RWPE1 (cell line): ENCODE data around the gene ERAS.

Source experiments
- CTCF ChIA-PET: fragments of 350-600 bp; sonication (Branson Sonifier 250); formaldehyde crosslinking; extraction: SDS; loops from one replicate; lab custom pipeline; 2021; lab: Yijun Ruan, JAX
- POLR2A ChIA-PET: fragments of 400-600 bp; formaldehyde crosslinking; extraction: SDS; loops from one replicate; lab custom pipeline; 2020; ENCODE audit warnings: antibody characterized with exemption; ENCODE audit not compliant: low non-redundant PET; lab: Yijun Ruan, JAX
- DNase-seq: peaks from one replicate; pipeline ENCODE4 v3.0.0; 2012; ENCODE audit warnings: low spot score
- H3K27ac ChIP-seq: fragments of 450-650 bp; 2 replicates; pipeline ENCODE4 v1.5.1; 2017
- TF ChIP-seq, protein P1 (sequence below): fragments of 450-650 bp; conservative IDR thresholded peaks from 2 replicates; pipeline ENCODE4 v1.5.1; 2017; ENCODE audit warnings: low read depth, mild to moderate bottlenecking

The ERAS gene

GRCh38 chrX:48784726-48785125, 41.6 kb upstream of the ERAS start:
- no peak for DNase-seq
- CTCF ChIA-PET = no interaction called here
- POLR2A ChIA-PET = no interaction called here
- H3K27ac ChIP-seq = no peak overlapping the region
- TF ChIP-seq, protein P1, sequence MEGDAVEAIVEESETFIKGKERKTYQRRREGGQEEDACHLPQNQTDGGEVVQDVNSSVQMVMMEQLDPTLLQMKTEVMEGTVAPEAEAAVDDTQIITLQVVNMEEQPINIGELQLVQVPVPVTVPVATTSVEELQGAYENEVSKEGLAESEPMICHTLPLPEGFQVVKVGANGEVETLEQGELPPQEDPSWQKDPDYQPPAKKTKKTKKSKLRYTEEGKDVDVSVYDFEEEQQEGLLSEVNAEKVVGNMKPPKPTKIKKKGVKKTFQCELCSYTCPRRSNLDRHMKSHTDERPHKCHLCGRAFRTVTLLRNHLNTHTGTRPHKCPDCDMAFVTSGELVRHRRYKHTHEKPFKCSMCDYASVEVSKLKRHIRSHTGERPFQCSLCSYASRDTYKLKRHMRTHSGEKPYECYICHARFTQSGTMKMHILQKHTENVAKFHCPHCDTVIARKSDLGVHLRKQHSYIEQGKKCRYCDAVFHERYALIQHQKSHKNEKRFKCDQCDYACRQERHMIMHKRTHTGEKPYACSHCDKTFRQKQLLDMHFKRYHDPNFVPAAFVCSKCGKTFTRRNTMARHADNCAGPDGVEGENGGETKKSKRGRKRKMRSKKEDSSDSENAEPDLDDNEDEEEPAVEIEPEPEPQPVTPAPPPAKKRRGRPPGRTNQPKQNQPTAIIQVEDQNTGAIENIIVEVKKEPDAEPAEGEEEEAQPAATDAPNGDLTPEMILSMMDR = no peak

- ChIA-PET POLR2A (no interaction called here), CTCF (no interaction called here)
- DNase-seq = no peak
- H3K27ac ChIP-seq = no peak overlapping the region
- TF ChIP-seq, protein P1 = no peak
Measured at GRCh38 chrX:48785186-48785539, 41.1 kb upstream of the ERAS start.

- POLR2A ChIA-PET = no interaction called here
- TF ChIP-seq, protein P1 = no peak
- no peak for DNase-seq
- CTCF ChIA-PET = no interaction called here
- H3K27ac ChIP-seq = no peak overlapping the region
Measured at GRCh38 chrX:48785540-48786214, 40.6 kb upstream of the ERAS start.

DNA sequence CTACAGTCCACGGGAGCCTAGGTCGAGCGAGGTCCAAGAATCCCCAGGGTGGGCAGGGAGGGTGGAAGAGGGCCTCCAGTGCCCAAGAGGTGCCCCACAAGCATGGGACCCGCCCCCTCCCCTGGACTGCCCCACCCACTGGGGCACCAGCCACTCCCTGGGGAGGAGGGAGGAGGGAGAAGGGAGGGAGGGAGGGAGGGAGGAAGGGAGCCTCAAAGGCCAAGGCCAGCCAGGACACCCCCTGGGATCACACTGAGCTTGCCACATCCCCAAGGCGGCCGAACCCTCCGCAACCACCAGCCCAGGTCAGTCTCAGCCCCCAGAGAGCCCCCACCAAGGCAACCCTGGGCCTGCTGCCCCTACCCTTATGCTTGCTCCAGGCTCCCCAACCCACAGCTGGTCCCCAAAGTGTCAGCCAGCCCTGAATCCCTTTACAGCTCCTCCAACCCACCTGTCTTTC, 39.9 kb upstream of the ERAS start, which contains the start of gene GATA1:
TSS of gene GATA1 (plus strand) at position 250 of the 460 bp plus-strand sequence. CDS start 4,520 bp downstream, outside the sequence.
- TF ChIP-seq, protein P1 = no peak
- H3K27ac ChIP-seq = no peak within 1 kb of the TSS
- no peak for DNase-seq
- ChIA-PET POLR2A (no interaction called here), CTCF (interaction anchor here (0.5 kb wide), 1 partner anchor 22 kb away, joined by 3 read pairs; no protein-coding TSS in a partner anchor)

GRCh38 chrX:48786825-48787504, 39.3 kb upstream of the ERAS start:
- ChIA-PET POLR2A (no interaction called here), CTCF (interaction anchor here (0.5 kb wide), 1 partner anchor 23 kb away, joined by 3 read pairs; no protein-coding TSS in a partner anchor)
- TF ChIP-seq, protein P1 = no peak
- no peak overlapping the region for H3K27ac ChIP-seq
- DNase-seq = no peak

- ChIA-PET POLR2A (no interaction called here), CTCF (no interaction called here)
- TF ChIP-seq, protein P1 = no peak
- H3K27ac ChIP-seq = no peak overlapping the region
- DNase-seq = no peak
Measured at GRCh38 chrX:48787505-48788443, 38.5 kb upstream of the ERAS start.
